T-helper 1 cell treated with Interleukin-12 subunit alpha and Interleukin-12 subunit beta and Interleukin-4 antibody, amounts not matched to agents 30 μg/mL and 1 μg/mL, for 36 hours (primary cell): ENCODE results near the gene PNPLA2.

Experiments
- H3K27ac Mint-ChIP-seq: one replicate; pipeline ENCODE4 v1.8.0; 2021; ENCODE audit warnings: mild to moderate bottlenecking, mixed read lengths
- H3K27me3 Mint-ChIP-seq: one replicate; pipeline ENCODE4 v1.8.0; 2021; ENCODE audit warnings: low read depth, mixed read lengths
- H3K36me3 Mint-ChIP-seq: one replicate; pipeline ENCODE4 v1.8.0; 2021; ENCODE audit warnings: low read depth, mixed read lengths
- H3K4me1 Mint-ChIP-seq: one replicate; pipeline ENCODE4 v1.8.0; 2021; ENCODE audit warnings: low read depth, mixed read lengths
- H3K4me3 Mint-ChIP-seq: one replicate; pipeline ENCODE4 v1.8.0; 2021; ENCODE audit warnings: mild to moderate bottlenecking, moderate library complexity, mixed read lengths
- H3K9me3 Mint-ChIP-seq: one replicate; pipeline ENCODE4 v1.8.0; 2021; ENCODE audit warnings: mixed read lengths

The PNPLA2 gene

DNA sequence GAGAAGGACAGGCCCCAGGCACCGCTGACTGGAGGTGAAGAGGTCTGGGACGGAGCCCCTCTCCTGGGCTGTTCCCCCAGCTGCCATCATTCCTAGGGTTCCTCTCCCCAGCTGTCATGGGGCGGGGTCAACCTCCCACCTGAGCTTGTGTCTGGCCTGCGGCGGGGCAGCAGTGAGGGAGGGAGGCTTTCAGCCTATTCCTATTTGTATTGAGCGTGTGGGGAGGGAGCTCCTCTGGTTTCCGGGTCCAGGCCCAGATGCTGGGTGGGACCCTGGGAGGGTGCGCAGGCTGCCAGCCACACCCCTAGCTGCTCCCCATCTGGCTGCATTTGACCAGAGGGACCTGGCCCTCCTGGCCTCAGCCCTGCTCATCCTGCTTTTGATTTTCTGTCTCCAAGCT, 37.7 kb downstream of the PNPLA2 start:
- Mint-ChIP-seq H3K4me1 (no peaks in the 10 kb centered on the region), H3K9me3 (no peaks in the 10 kb centered on the region), H3K4me3 (no peak overlapping the region), H3K27me3 (no peaks in the 10 kb centered on the region), H3K36me3 (no peaks in the 10 kb centered on the region), H3K27ac (no peak overlapping the region)

DNA sequence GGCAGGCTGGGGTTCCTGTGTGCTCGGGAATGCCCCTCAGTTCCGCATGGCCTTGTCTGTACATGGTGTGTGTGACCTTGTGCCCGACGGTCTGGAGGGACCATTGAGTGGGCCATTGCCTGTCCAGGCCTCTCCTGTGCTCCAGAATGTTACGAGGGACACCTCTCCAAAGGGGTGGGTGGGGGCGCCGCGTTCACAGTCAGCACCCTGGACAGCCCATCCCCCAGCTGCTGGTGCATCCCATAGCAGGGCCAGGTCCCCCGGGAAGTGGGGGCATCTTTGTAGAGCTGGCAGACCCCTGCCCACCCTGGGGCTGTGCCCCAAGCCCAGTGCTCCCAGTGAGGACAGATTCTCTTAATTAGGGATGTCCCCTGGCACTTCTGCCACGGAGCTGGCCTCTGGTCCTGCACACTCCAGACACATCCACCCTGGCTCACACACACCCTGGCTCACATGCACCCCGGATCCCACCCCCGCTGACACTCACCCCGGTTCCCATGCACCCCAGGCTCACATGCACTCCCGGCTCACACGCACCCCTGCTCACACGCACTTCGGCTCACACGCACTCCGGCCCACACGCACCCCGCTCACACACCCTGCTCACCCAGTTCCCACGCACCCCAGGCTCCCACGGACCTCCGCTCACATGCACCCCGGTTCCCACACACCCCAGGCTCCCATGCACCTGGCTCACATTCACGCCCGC, 39.5 kb downstream of the PNPLA2 start:
- Mint-ChIP-seq H3K27ac (no peak overlapping the region), H3K4me3 (no peak overlapping the region), H3K27me3 (no peaks in the 10 kb centered on the region), H3K4me1 (no peaks in the 10 kb centered on the region), H3K9me3 (no peaks in the 10 kb centered on the region), H3K36me3 (no peaks in the 10 kb centered on the region)

DNA sequence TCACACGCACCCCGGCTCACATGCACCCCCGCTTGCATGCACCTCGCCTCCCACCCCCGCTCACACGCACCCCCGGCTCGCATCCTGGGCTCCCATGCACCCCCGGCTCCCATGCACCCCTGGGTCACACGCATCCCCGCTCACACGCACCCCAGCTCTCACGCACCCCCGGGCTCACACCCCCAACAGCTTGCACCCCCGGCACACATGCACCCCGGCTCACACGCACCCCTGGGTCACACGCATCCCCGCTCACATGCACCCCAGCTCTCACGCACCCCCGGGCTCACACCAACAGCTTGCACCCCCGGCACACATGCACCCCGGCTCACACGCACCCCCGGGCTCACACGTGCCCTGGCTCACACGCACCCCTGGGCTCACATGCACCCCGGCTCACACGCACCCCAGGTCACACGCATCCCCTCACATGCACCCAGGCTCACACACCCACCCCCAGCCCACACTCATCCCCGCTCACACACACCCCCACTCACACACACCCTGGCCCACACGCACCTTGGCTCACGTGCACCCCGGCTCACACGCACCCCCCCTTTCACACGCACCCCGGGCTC, 40.1 kb downstream of the PNPLA2 start:
- Mint-ChIP-seq H3K27ac (no peak overlapping the region), H3K27me3 (no peaks in the 10 kb centered on the region), H3K4me3 (no peak overlapping the region), H3K36me3 (no peaks in the 10 kb centered on the region), H3K4me1 (no peaks in the 10 kb centered on the region), H3K9me3 (no peaks in the 10 kb centered on the region)

DNA sequence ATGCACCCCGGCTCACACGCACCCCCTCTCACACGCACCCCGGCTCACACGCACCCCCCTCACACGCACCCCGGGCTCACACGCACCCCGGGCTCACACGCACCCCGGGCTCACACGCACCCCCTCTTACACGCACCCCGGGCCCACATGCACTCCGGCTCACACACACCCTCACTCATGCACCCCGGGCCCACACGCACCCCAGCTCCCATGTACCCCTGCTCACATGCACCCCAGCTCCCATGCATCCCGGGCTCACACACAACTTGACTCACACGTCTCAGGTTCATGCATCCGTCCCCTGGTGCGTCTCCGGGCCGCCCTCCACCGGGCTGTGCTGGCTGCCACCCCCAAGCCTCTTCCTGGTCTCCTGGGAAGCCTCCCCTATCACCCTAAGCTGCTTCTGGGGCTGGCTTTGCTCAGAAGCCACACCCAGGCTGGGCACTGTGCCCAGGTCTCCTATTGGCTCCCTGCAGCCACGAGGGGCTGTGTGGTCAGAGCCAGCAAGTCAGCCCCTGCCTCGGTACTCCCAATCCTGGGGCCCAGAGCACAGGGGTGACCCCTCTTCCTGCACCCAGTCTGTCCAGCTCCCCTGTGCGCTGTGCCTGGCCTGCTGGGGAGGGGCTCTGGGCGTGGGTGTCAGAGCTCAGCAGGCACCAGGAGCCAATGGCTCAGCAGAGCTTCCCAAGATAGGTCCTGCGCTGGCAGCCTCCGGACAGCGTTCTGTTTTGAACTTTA, 40.8 kb downstream of the PNPLA2 start:
- Mint-ChIP-seq H3K4me3 (no peak overlapping the region), H3K36me3 (no peaks in the 10 kb centered on the region), H3K9me3 (no peaks in the 10 kb centered on the region), H3K27me3 (no peaks in the 10 kb centered on the region), H3K4me1 (no peaks in the 10 kb centered on the region), H3K27ac (no peak overlapping the region)

DNA sequence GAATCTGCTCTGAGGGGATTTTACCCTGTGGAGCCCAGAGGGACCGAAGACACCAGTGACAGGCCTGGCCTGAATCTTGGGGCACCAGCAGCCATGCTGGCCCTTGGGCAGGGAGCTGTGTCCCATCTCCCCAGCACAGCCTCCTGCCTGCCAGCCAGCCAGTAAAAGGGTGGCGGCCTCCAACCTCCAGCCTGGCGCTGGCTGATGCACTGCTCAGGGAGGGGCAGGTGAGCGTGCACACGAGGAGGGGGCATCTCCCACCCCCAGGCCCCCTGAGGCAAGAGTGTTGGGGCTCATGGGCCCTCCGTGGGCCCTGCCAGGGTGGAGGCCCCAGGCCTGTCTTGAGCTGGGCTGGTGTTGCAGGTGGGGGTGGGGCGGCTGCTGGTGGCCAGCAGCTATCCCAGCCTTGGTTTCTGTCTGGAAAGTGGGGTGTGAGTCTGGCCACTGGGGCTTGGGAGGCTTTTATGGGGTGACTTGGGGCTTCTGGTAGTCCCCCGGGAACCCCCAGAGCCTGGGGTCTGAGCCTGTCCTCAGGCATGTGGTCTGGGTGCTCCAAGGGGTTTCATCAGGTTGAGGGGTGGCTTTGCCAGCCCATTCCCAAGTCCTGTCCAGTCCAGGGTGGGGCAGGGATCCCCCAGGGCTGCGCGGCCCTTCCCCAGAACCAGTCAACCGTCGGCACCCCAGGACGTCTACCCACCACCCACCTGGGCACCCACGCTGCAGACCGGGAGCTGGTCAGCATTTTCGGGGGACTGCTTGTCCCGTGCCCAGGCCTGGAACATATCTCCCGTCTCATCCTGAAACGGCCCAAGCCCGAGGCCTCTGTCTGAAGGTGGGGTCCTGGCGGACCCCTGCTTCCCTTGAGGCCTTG, 41.8 kb downstream of the PNPLA2 start:
- Mint-ChIP-seq H3K9me3 (no peaks in the 10 kb centered on the region), H3K27me3 (no peaks in the 10 kb centered on the region), H3K27ac (no peak overlapping the region), H3K4me3 (no peak overlapping the region), H3K36me3 (no peaks in the 10 kb centered on the region), H3K4me1 (no peaks in the 10 kb centered on the region)

DNA sequence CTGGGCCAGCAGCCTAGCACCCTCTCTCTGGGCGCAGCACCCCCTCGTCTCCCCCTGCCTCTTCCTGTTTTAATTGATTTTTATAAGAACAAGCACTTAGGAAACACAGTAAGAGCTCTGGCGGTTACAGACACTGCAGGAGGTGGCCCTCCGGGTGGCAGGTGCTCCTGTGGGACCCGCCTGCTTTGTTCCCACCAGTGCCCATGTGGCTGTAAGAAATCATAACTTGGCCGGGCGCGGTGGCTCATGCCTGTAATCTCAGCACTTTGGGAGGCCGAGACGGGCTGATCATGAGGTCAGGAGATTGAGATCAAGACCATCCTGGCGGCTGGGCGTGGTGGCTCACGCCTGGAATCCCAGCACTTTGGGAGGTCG, 42.4 kb downstream of the PNPLA2 start:
- no peaks in the 10 kb centered on the region for H3K27me3 Mint-ChIP-seq
- H3K27ac Mint-ChIP-seq = no peak overlapping the region
- H3K36me3 Mint-ChIP-seq = no peaks in the 10 kb centered on the region

DNA sequence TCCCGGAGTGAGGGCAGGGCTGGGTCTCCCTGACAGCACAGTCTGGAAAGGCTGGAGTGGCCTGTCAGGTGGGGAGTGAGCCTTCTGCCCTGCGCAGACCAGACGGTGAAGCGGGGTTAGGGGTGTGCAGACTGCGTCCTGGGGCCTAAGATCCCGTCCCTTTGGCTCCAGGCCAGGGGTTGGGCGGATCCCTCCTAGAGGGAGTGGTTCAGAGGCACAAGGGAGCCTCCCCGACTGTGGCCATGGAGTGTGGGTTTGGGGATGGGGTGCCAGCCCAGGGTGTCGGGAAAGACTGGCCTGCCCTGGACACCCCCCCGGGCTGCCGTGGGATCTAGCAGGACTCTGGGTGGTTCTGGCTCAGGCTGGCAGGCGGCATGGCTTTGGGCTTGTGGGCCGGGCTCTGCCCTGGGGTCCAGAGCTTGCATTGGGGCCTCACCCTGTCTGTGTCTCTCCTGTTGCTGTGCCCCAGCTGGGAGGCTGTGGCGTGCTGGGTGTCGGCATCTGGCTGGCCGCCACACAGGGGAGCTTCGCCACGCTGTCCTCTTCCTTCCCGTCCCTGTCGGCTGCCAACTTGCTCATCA, 43.5 kb downstream of the PNPLA2 start:
- Mint-ChIP-seq H3K27ac (no peak overlapping the region), H3K9me3 (no peaks in the 10 kb centered on the region), H3K36me3 (no peaks in the 10 kb centered on the region), H3K4me3 (no peak overlapping the region), H3K4me1 (no peaks in the 10 kb centered on the region), H3K27me3 (no peaks in the 10 kb centered on the region)

More for the DNA sequence above, 42.4 kb downstream of the PNPLA2 start:
- no peaks in the 10 kb centered on the region for H3K4me1 Mint-ChIP-seq
- no peak overlapping the region for H3K4me3 Mint-ChIP-seq
- H3K9me3 Mint-ChIP-seq = no peaks in the 10 kb centered on the region

DNA sequence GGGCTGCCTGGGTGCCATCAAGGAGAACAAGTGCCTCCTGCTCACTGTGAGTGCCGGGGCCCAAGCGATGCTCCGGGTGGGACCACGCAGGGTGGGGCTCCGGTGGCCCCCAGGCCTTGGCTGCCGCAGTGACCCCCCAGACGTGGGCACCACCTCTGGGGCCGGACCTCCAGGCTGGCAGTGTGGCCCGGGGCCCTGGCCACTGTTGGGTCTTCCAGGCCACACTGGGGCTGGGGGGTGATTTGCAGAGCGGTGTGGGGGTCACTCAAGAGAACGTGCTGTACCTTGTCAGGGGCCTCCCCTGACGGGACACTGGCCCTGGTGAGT, 43.9 kb downstream of the PNPLA2 start:
- Mint-ChIP-seq H3K36me3 (no peaks in the 10 kb centered on the region), H3K27ac (no peak overlapping the region), H3K27me3 (no peaks in the 10 kb centered on the region), H3K4me1 (no peaks in the 10 kb centered on the region), H3K9me3 (no peaks in the 10 kb centered on the region), H3K4me3 (no peak overlapping the region)

DNA sequence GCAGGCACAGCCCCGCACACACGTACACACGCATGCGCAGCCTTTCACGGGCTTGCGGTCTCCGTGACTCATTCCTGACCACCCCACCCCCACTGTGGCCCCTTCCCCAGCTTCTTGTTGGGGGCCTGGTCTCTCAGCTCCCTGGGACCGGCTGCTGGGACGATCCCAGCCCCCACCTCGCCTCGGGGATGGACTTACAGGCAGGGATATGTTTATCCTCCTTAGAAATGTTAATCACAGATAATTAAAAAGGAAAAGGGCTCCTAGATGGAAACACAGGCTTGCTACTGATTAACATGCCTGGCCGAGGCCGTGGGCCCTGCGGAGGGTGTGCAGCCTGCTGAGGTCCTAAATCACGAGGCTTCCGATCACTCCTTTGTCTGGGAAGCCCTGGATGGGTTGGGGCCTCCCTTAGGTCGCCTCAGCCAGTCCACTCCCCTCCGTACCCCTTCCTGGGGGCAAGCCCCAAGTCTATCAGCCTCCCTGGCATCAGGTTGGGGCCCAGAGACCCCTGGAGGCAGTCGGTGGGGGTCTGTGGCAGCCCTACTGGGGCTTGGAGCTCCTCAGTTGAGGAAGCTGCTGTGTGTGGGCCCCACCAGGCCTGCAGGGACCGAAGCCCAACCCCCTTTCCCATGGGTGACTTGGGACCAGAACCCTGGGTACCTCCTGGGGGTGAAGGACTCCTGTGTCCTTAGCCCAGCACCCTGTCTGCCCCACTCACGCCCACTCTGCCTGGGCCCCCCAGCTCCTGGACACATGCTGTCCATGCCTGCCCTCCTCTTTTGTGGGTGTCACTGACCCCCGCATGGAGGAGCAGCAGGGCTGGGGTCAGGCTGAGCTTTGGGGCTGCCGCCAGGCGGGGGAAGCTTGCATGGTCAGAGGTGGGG, 44.6 kb downstream of the PNPLA2 start:
- Mint-ChIP-seq H3K36me3 (no peaks in the 10 kb centered on the region), H3K9me3 (no peaks in the 10 kb centered on the region), H3K27me3 (no peaks in the 10 kb centered on the region), H3K4me1 (no peaks in the 10 kb centered on the region), H3K4me3 (no peak overlapping the region), H3K27ac (no peak overlapping the region)

DNA sequence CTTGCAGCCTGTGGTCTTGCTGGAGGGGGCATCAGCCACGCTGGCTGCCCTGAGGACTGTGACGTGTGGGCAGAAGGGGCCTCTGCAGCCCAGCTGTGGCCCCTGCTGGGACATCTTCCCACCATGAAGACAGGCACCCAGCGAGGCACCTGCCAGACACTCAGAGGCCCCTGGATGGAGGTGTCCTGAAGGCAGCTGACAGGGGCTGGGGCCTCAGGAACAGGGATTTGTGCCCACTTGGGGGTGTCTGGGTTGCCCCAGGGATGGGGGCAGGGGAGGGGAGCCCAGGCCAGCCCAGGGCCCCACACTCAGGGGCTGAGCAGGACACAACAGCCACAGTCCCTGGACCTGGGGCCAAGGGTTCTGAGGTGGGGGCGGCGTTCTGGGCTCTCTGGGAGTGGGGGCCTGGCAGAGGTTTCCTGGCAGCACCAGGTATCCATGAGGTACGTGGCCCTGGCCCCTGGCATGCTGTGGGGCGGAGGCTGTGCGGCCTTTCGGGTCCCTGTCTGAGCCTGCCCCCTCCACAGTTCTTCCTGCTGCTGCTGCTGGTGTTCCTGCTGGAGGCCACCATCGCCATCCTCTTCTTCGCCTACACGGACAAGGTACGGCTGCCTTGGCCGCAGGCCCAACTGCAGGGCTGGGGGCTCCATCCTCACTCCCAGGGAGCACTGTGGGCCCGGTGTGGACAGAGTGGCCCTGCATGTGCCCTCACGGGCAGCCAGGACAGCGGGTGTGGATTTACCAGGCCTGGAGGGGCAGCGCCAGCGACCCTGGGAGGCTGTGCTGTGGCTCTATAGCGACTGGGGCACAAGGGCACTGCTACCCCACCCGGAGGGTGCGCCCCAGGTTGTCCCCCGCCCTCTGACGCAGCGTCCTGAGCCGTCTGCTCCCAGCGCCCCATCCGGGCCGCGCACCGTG, 45.5 kb downstream of the PNPLA2 start:
- Mint-ChIP-seq H3K27me3 (no peaks in the 10 kb centered on the region), H3K9me3 (no peaks in the 10 kb centered on the region), H3K36me3 (no peaks in the 10 kb centered on the region), H3K4me1 (no peaks in the 10 kb centered on the region), H3K27ac (no peak overlapping the region), H3K4me3 (no peak overlapping the region)

DNA sequence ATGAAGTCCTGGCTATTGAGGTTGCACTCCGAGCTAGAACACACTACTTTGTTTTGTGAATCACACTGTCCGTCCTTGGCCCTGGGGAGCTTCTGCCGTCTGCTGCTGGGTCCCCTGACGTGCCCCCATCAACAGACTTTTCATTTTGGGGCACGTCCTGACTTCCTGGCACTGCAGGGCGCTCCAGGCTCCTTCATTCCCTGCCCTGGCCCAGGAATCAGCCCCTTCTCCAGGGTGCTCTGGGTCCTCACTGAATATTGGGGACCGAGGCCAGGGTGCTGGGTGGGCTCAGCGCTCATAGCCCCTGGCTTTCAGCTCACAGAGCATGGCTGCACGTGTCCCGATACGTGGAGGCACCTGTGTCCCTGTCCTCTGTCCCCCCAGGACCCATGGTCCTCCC, 46.2 kb downstream of the PNPLA2 start:
- Mint-ChIP-seq H3K9me3 (no peaks in the 10 kb centered on the region), H3K4me1 (no peaks in the 10 kb centered on the region), H3K27ac (no peak overlapping the region), H3K4me3 (no peak overlapping the region), H3K36me3 (no peaks in the 10 kb centered on the region), H3K27me3 (no peaks in the 10 kb centered on the region)

DNA sequence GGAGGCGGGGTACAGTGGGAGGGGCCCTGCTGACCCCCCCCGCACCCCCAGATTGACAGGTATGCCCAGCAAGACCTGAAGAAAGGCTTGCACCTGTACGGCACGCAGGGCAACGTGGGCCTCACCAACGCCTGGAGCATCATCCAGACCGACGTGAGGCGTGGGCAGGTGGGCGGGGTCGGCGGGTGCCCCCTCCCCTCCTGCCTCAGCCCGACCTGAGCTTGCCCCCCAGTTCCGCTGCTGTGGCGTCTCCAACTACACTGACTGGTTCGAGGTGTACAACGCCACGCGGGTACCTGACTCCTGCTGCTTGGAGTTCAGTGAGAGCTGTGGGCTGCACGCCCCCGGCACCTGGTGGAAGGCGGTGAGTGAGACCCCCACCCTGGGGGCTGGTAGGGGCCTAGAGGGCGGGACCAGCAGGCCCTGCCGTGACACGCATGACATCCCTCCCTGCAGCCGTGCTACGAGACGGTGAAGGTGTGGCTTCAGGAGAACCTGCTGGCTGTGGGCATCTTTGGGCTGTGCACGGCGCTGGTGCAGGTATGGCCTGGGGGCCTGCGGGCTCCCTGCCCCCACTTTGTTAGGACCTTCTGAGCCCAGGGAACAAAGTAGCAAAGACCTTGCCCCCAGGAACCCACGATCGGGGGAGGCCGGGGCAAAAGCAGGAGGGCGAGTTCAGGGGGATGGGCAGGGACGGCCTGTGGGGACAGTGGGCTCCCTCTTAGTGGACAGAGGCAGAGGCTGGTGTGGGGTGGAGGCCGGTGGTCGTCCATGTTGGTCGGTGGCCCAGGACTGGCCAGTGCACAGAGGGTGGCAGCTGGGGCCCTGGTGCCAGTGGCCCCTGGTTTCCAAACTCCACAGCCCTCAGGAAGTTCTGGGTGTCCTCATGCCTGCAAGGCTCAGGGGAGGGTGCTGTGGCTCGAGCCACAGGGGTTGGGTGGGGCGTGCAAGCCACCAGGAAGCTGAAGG, 47.0 kb downstream of the PNPLA2 start:
- Mint-ChIP-seq H3K27me3 (no peaks in the 10 kb centered on the region), H3K27ac (no peak overlapping the region), H3K4me1 (no peaks in the 10 kb centered on the region), H3K9me3 (no peaks in the 10 kb centered on the region), H3K4me3 (no peak overlapping the region), H3K36me3 (no peaks in the 10 kb centered on the region)
